Neural cell (in vitro differentiated cells): ENCODE measurements around the gene NSMF. TPM values are rescaled to one million over a fixed set of nuclear protein-coding genes. Genes with fewer than 3 reads are reported as not detected.

ENCODE experiments used
- H2AFZ ChIP-seq: fragments of 200-600, 300-800 bp; sonication (generic), shearing (Covaris generic); 2 replicates; pipeline ENCODE4 v1.6.0; 2014; ENCODE audit warnings: low read depth, mild to moderate bottlenecking, antibody characterized with exemption, low read length, moderate library complexity
- H3F3A ChIP-seq: fragments of 200-600 bp; shearing (Covaris generic); 2 replicates; pipeline ENCODE4 v1.6.1; 2016; ENCODE audit warnings: mild to moderate bottlenecking, moderate library complexity, mixed read lengths, antibody characterized with exemption, low read length; ENCODE audit not compliant: insufficient read depth, poor library complexity, severe bottlenecking
- H3K27ac ChIP-seq: fragments of 200-600, 300-800 bp; sonication (generic), shearing (Covaris generic); 2 replicates; pipeline ENCODE4 v1.5.1; 2014; ENCODE audit warnings: mild to moderate bottlenecking, low read length, moderate library complexity
- H3K27me3 ChIP-seq: fragments of 300-800, 200-600 bp; sonication (generic), shearing (Covaris generic); 2 replicates; pipeline ENCODE4 v1.6.0; 2014; ENCODE audit warnings: mild to moderate bottlenecking, low read depth, low read length, moderate library complexity; ENCODE audit not compliant: insufficient read depth
- H3K36me3 ChIP-seq: fragments of 300-800, 200-600 bp; sonication (generic), shearing (Covaris generic); 2 replicates; pipeline ENCODE4 v1.5.1; 2014; ENCODE audit warnings: mild to moderate bottlenecking, antibody characterized with exemption, low read length, moderate library complexity; ENCODE audit not compliant: insufficient read depth
- H3K4me2 ChIP-seq: fragments of 300-800, 200-600 bp; sonication (generic), shearing (Covaris generic); 2 replicates; pipeline ENCODE4 v1.6.0; 2014; ENCODE audit warnings: mild to moderate bottlenecking, low read length
- H3K4me3 ChIP-seq: fragments of 300-800, 200-600 bp; sonication (generic), shearing (Covaris generic); 2 replicates; pipeline ENCODE4 v1.5.1; 2014; ENCODE audit warnings: mild to moderate bottlenecking, low read length, moderate library complexity
- H3K79me2 ChIP-seq: fragments of 200-600 bp; shearing (Covaris generic); replicated peaks from 2 replicates; pipeline ENCODE4 v1.6.0; 2014; ENCODE audit warnings: mild to moderate bottlenecking, low read length, moderate library complexity; ENCODE audit not compliant: insufficient read depth
- H3K9ac ChIP-seq: fragments of 300-800, 200-600 bp; sonication (generic), shearing (Covaris generic); 2 replicates; pipeline ENCODE4 v1.6.1; 2016; ENCODE audit warnings: mild to moderate bottlenecking, low read length, mixed read lengths
- H3K9me2 ChIP-seq: fragments of 200-600 bp; shearing (Covaris generic); 2 replicates; pipeline ENCODE4 v1.6.1; 2016; ENCODE audit warnings: mild to moderate bottlenecking, low read length, mixed read lengths; ENCODE audit not compliant: insufficient read depth
- H3K9me3 ChIP-seq: fragments of 200-600, 300-800 bp; sonication (generic), shearing (Covaris generic); 2 replicates; pipeline ENCODE4 v1.6.1; 2016; ENCODE audit warnings: mild to moderate bottlenecking, mixed run types, low read length, moderate library complexity, mixed read lengths
- H4K20me1 ChIP-seq: fragments of 200-600 bp; shearing (Covaris generic); 2 replicates; pipeline ENCODE4 v1.6.1; 2016; ENCODE audit warnings: mild to moderate bottlenecking, mixed run types; ENCODE audit not compliant: insufficient read depth
- EZH2 ChIP-seq: fragments of 200-600, 300-800 bp; shearing (Covaris generic), sonication (generic); IDR thresholded peaks from 2 replicates; pipeline ENCODE4 v1.6.1; 2014; ENCODE audit warnings: antibody characterized with exemption, low read length, borderline replicate concordance, mild to moderate bottlenecking; ENCODE audit not compliant: insufficient read depth, poor library complexity, severe bottlenecking
- polyA plus RNA-seq: library from polyadenylated mRNA; depleted of rRNA; stranded (reverse); fragments of >200 nt; gene quantifications from 2 replicates; pipeline ENCODE4 v1.2.3, GENCODE V29; 2014

The NSMF gene
- polyA plus RNA-seq, 1 donor from 2014 or later = 51.2 TPM

DNA sequence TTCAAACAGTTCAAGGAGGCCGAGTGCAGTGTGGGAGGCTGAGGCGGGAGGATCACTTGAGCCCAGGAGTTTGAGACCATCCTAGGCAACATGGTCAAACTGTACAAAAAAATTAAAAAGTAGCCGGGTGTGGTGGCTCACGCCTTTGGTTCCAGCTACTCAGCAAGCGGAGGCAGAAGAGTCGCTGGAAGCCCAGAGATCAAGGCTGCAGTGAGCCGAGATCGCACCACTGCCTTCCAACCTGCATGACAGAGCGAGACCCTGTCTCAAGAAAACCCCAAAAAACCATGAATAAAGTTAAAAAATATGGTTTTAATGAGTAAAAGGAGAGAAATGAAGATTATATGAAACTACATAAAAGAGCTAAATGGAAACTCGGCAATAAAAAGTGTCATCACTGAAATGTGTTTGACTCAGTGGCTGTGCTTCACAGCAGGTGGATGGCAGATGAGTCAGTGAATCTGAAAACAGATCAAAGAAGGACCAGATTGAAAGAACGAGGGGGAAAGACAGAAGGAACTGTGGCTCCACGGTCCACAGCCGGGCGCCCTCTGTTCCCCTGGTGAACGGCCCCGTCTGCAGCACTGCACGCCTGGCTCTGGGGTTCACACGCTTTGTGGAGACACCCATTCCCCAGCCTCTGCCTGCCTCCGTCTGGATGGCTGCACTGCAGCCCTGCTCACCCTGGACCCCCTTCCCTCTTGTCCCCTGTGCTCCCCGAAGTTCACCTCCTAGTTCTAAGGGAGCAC lies 61.3 kb downstream of the NSMF start:
- Histone ChIP-seq H3K4me2 (no peak overlapping the region), H3K27me3 (no peaks in the 10 kb centered on the region), H3K27ac (no peak overlapping the region), H2AFZ (no peak overlapping the region), H3K9me3 (no peaks in the 10 kb centered on the region), H3K9ac (no peak overlapping the region), H3K79me2 (no peaks in the 10 kb centered on the region), H3F3A (no peaks in the 10 kb centered on the region), H3K9me2 (no peaks in the 10 kb centered on the region), H3K36me3 (no peaks in the 10 kb centered on the region), H4K20me1 (no peaks in the 10 kb centered on the region), H3K4me3 (no peak overlapping the region)
- TF ChIP-seq EZH2 = no peak

Other genes with a start within 250 kb of the NSMF start
- gene RNF208, start 237.1 kb downstream of the NSMF start, polyA plus RNA-seq = 1.2 and 1.5 TPM in 2 replicates
- gene CYSRT1, start 234.2 kb downstream of the NSMF start, polyA plus RNA-seq = 1.3 and 3.3 TPM in 2 replicates
- gene RNF224, start 231.8 kb downstream of the NSMF start, polyA plus RNA-seq = 0.26 TPM in 1 of 2 replicates, not detected in the other
- 0.12 and 0.27 TPM in 2 replicates for gene SLC34A3, start 228.4 kb downstream of the NSMF start, polyA plus RNA-seq
- gene TUBB4B, start 218.0 kb downstream of the NSMF start, polyA plus RNA-seq = 60.3 and 68.8 TPM in 2 replicates
- not detected in 2 replicates for gene STPG3, start 208.0 kb downstream of the NSMF start, polyA plus RNA-seq
- 64.7 and 82.2 TPM in 2 replicates for gene NELFB, start 204.0 kb downstream of the NSMF start, polyA plus RNA-seq
- gene TOR4A, start 181.6 kb downstream of the NSMF start, polyA plus RNA-seq = 0.50 and 0.70 TPM in 2 replicates
- gene NRARP, start 157.1 kb downstream of the NSMF start, polyA plus RNA-seq = 1.4 and 2.3 TPM in 2 replicates
- gene EXD3, start 36.2 kb downstream of the NSMF start, polyA plus RNA-seq = 32.9 and 51.3 TPM in 2 replicates
- gene NOXA1, start 35.9 kb downstream of the NSMF start, polyA plus RNA-seq = 1.7 and 3.4 TPM in 2 replicates
- gene ENTPD8, start 18.0 kb downstream of the NSMF start, polyA plus RNA-seq = not detected in 2 replicates
- gene PNPLA7, start 91.1 kb upstream of the NSMF start, polyA plus RNA-seq = 0.72 and 0.84 TPM in 2 replicates
- 60.5 and 66.9 TPM in 2 replicates for gene MRPL41, start 92.5 kb upstream of the NSMF start, polyA plus RNA-seq
- 145 and 195 TPM in 2 replicates for gene DPH7, start 119.6 kb upstream of the NSMF start, polyA plus RNA-seq
- 54.8 and 62.4 TPM in 2 replicates for gene ZMYND19, start 131.2 kb upstream of the NSMF start, polyA plus RNA-seq
- 53.4 and 55.1 TPM in 2 replicates for gene ARRDC1, start 146.4 kb upstream of the NSMF start, polyA plus RNA-seq
- gene EHMT1, start 159.7 kb upstream of the NSMF start, polyA plus RNA-seq = 53.0 and 65.8 TPM in 2 replicates